ENCODE results near the gene CRY2.
"Not testable (repeated sequence)": the region's sequence is repeated elsewhere in the genome, so short reads cannot be mapped to it uniquely, and the experiment has no call there.

CRY2 gene

GRCh38 chr11:45846974-45847910, at the start of gene CRY2:
CRY2 (plus strand) TSS chr11:45847475; CDS start chr11:45847491, 16 bp downstream.
- peak; percentile 99 for DNase-seq

GRCh38 chr11:45798793-45799441, 48.4 kb upstream of the CRY2 start:
- no peak for DNase-seq

- no peak for DNase-seq
Observed at GRCh38 chr11:45799562-45799961, 47.7 kb upstream of the CRY2 start.

- DNase-seq: no peak
Observed at GRCh38 chr11:45800261-45800660, 47.0 kb upstream of the CRY2 start.

- no peak for DNase-seq
Observed at GRCh38 chr11:45801723-45802315, 45.5 kb upstream of the CRY2 start.

GRCh38 chr11:45802531-45803317, 44.6 kb upstream of the CRY2 start:
- no peak for DNase-seq

- peak; percentile 86 for DNase-seq
Observed at GRCh38 chr11:45803971-45804760, 43.1 kb upstream of the CRY2 start.

- DNase-seq: peak; percentile 97
Observed at GRCh38 chr11:45804761-45805304, 42.4 kb upstream of the CRY2 start, which contains the start of gene SLC35C1. SLC35C1 (plus strand) TSS chr11:45805149; CDS start chr11:45805802, 653 bp downstream.

GRCh38 chr11:45805305-45806071, 41.8 kb upstream of the CRY2 start:
- DNase-seq: peak; percentile 59

- DNase-seq: no peak
Observed at GRCh38 chr11:45806072-45806933, 41.0 kb upstream of the CRY2 start.

- DNase-seq: no peak
Observed at GRCh38 chr11:45806937-45807791, 40.1 kb upstream of the CRY2 start.

GRCh38 chr11:45807792-45808238, 39.5 kb upstream of the CRY2 start:
- no peak for DNase-seq

- DNase-seq: not testable (repeated sequence)
Observed at GRCh38 chr11:45808427-45808826, 38.8 kb upstream of the CRY2 start.

- no peak for DNase-seq
Observed at GRCh38 chr11:45809456-45810395, 37.5 kb upstream of the CRY2 start.

- DNase-seq: no peak
Observed at GRCh38 chr11:45810431-45811108, 36.7 kb upstream of the CRY2 start.

GRCh38 chr11:45811109-45811435, 36.2 kb upstream of the CRY2 start:
- no peak for DNase-seq
